Liver (tissue), 9 donors: ENCODE measurements around the gene EIF4E. TPM values are rescaled to one million over a fixed set of nuclear protein-coding genes. Genes with fewer than 3 reads are reported as not detected.
A peak's percentile ranks its signal among the peaks of the same experiment; 100 is the strongest.

ENCODE experiments used
- DNase-seq: peaks from one replicate; pipeline ENCODE4 v3.0.0-alpha.2; 2017; ENCODE audit warnings: low spot score
- H3K27ac ChIP-seq, 2 donors: one replicate each; pipeline ENCODE4 v1.7.0; 2013; ENCODE audit warnings: inconsistent platforms in 2 of 2, low read length in 2 of 2, control low read depth in 1 of 2, low read depth in 1 of 2, mild to moderate bottlenecking in 1 of 2
- H3K27me3 ChIP-seq, 4 donors: one replicate each; pipeline versions ENCODE4 v1.6.1 to v1.7.0; 2013; ENCODE audit warnings: low read length in 3 of 4, inconsistent platforms in 1 of 4, mild to moderate bottlenecking in 1 of 4, moderate library complexity in 1 of 4; ENCODE audit not compliant: control insufficient read depth in 4 of 4, insufficient read depth in 4 of 4
- H3K36me3 ChIP-seq, 4 donors: one replicate each; pipeline versions ENCODE4 v1.6.1 to v1.7.0; 2013; ENCODE audit warnings: low read length in 3 of 4, mild to moderate bottlenecking in 3 of 4, low read depth in 1 of 4, moderate library complexity in 1 of 4; ENCODE audit not compliant: control insufficient read depth in 4 of 4, insufficient read depth in 3 of 4
- H3K4me1 ChIP-seq, 4 donors: one replicate each; pipeline versions ENCODE4 v1.6.1 to v1.7.0; 2013; ENCODE audit warnings: low read length in 3 of 4, mild to moderate bottlenecking in 3 of 4, moderate library complexity in 1 of 4; ENCODE audit not compliant: control insufficient read depth in 4 of 4, insufficient read depth in 4 of 4
- H3K4me3 ChIP-seq, 3 donors: one replicate each; pipeline versions ENCODE4 v1.6.1 to v1.7.0; 2013; ENCODE audit warnings: low read length in 3 of 3, control low read depth in 1 of 3, low read depth in 1 of 3, mild to moderate bottlenecking in 1 of 3
- H3K9ac ChIP-seq, 2 donors: one replicate each; pipeline ENCODE4 v1.7.0; 2013; ENCODE audit warnings: low read length in 2 of 2, mild to moderate bottlenecking in 2 of 2, moderate library complexity in 2 of 2, control low read depth in 1 of 2, low read depth in 1 of 2
- H3K9me3 ChIP-seq, 4 donors: one replicate each; pipeline versions ENCODE4 v1.6.1 to v1.7.0; 2013; ENCODE audit warnings: low read length in 3 of 4; ENCODE audit not compliant: control insufficient read depth in 4 of 4
- ATF3 ChIP-seq: IDR thresholded peaks from 2 replicates; pipeline ENCODE4 v1.6.1; 2016; ENCODE audit warnings: antibody characterized with exemption
- CTCF ChIP-seq: fragments of 150-350 bp; IDR thresholded peaks from 2 replicates; pipeline ENCODE4 v1.5.1; 2017; ENCODE audit warnings: improper control_type of control experiment, low read depth, low read length; ENCODE audit not compliant: missing input control
- EGR1 ChIP-seq, 2 donors: IDR thresholded peaks; 2 replicates each; pipeline ENCODE4 v1.6.1; 2016 to 2018; ENCODE audit warnings: antibody characterized with exemption in 2 of 2, low read depth in 2 of 2
- FOXA1 ChIP-seq: IDR thresholded peaks from 2 replicates; pipeline ENCODE4 v1.6.1; 2016; ENCODE audit warnings: antibody characterized with exemption
- FOXA2 ChIP-seq: IDR thresholded peaks from 2 replicates; pipeline ENCODE4 v1.6.1; 2016; ENCODE audit warnings: antibody characterized with exemption
- GABPA ChIP-seq, 2 donors: IDR thresholded peaks in 1 of 2; conservative IDR thresholded peaks in 1 of 2; 2 replicates each; pipeline ENCODE4 v1.6.1; 2016; ENCODE audit warnings: antibody characterized with exemption in 2 of 2, mild to moderate bottlenecking in 1 of 2, moderate library complexity in 1 of 2
- HNF4A ChIP-seq, 2 donors: conservative IDR thresholded peaks; 2 replicates each; pipeline ENCODE4 v1.6.1; 2016; ENCODE audit warnings: antibody characterized with exemption in 2 of 2, mild to moderate bottlenecking in 2 of 2
- HNF4G ChIP-seq: IDR thresholded peaks from 2 replicates; pipeline ENCODE4 v1.6.1; 2016; ENCODE audit warnings: antibody characterized with exemption
- JUND ChIP-seq, 2 donors: IDR thresholded peaks; 2 replicates each; pipeline ENCODE4 v1.6.1; 2016; ENCODE audit warnings: antibody characterized with exemption in 2 of 2
- MAX ChIP-seq: IDR thresholded peaks from 2 replicates; pipeline ENCODE4 v1.6.1; 2016; ENCODE audit warnings: antibody characterized with exemption
- NR2F2 ChIP-seq: IDR thresholded peaks from 2 replicates; pipeline ENCODE4 v1.6.1; 2016; ENCODE audit warnings: antibody characterized with exemption
- RAD21 ChIP-seq, 2 donors: IDR thresholded peaks; 2 replicates each; pipeline ENCODE4 v1.6.1; 2016; ENCODE audit warnings: antibody characterized with exemption in 2 of 2, mild to moderate bottlenecking in 2 of 2
- RXRA ChIP-seq, 2 donors: IDR thresholded peaks; 2 replicates each; pipeline ENCODE4 v1.6.1; 2017 to 2018; ENCODE audit warnings: antibody characterized with exemption in 2 of 2, mild to moderate bottlenecking in 1 of 2
- SP1 ChIP-seq: IDR thresholded peaks from 2 replicates; pipeline ENCODE4 v1.6.1; 2018; ENCODE audit warnings: antibody characterized with exemption, mild to moderate bottlenecking
- TAF1 ChIP-seq: conservative IDR thresholded peaks from 2 replicates; pipeline ENCODE4 v1.6.1; 2016; ENCODE audit warnings: antibody characterized with exemption, mild to moderate bottlenecking
- YY1 ChIP-seq: IDR thresholded peaks from 2 replicates; pipeline ENCODE4 v1.6.1; 2016; ENCODE audit warnings: antibody characterized with exemption, mild to moderate bottlenecking
- WGBS: extraction: QIAGEN DNeasy Blood & Tissue Kit; methylation state at CpG from one replicate; pipeline ENCODE4 v1.1.7; 2013; 5-methylcytosine and 5-hydroxymethylcytosine counted together
- polyA plus RNA-seq, 2 donors: library from polyadenylated mRNA; stranded (reverse) in 1 of 2; unstranded in 1 of 2; fragments of 200-250 nt in 1 of 2; fragments of >200 nt in 1 of 2; fragmentation: Nextera tagmentation in 1 of 2; extraction: Ambion mirVana in 1 of 2; gene quantifications; one replicate each; pipeline versions ENCODE4 v1.2.1 to v1.2.3, GENCODE V29; 2013 to 2015
- total RNA-seq, 2 donors: library from RNA; depleted of rRNA; stranded (reverse); fragments of >200 nt; gene quantifications; one replicate each; pipeline ENCODE4 v1.2.3, GENCODE V29; 2014
- TF ChIP-seq, protein P1 (sequence below): IDR thresholded peaks from 2 replicates; pipeline ENCODE4 v1.6.1; 2016; ENCODE audit warnings: antibody characterized with exemption, mild to moderate bottlenecking
- TF ChIP-seq, protein P2 (sequence below): IDR thresholded peaks from 2 replicates; pipeline ENCODE4 v1.6.1; 2016; ENCODE audit warnings: antibody characterized with exemption
- donor health status: healthy.
- donor health status: healthy.
- donor health status: healthy.
- donor health status: healthy.
- donor health status: healthy.

Gene EIF4E
- total and polyA plus RNA-seq, 4 donors: 32.0 to 64.6 (median 52.2) TPM

- Histone ChIP-seq H3K4me1 (peaks cover 2 to 16% (median 4%) of the 10 kb centered on the region in 4 donors), H3K27me3 (no peaks in the 10 kb centered on the region), H3K9ac (peak overlapping the region in 1 of 2 donors; percentile 50), H3K9me3 (no peaks in the 10 kb centered on the region), H3K27ac (peak overlapping the region; percentile 93 to 98), H3K36me3 (peaks cover 0 to 3% (median 0%) of the 10 kb centered on the region in 4 donors), H3K4me3 (peak overlapping the region in 1 of 3 donors; percentile 89)
- TF ChIP-seq MAX: no peak
- no peak for DNase-seq
- 87% methylated on average over 2 of the region's 2 CpGs for WGBS
These were observed 1.5 kb upstream of the EIF4E start for GRCh38 chr4:98930311-98930865.

GRCh38 chr4:98929341-98930267, 671 bp upstream of the EIF4E start:
- Histone ChIP-seq H3K27me3 (no peaks in the 10 kb centered on the region), H3K27ac (peak overlapping the region; percentile 93 to 98), H3K9ac (peak overlapping the region; percentile 50 to 64), H3K9me3 (no peaks in the 10 kb centered on the region), H3K36me3 (peaks cover 0 to 3% (median 0%) of the 10 kb centered on the region in 4 donors), H3K4me1 (peaks cover 2 to 16% (median 4%) of the 10 kb centered on the region in 4 donors), H3K4me3 (peak overlapping the region; percentile 56 to 91 (median 89))
- WGBS: 10% methylated on average over 44 of the region's 44 CpGs
- DNase-seq: no peak
- TF ChIP-seq CTCF: peak; percentile 33
- peak in 1 of 2 donors; percentile 6 for TF ChIP-seq RXRA (IDR thresholded peaks at IDR 0.05)
- TF ChIP-seq HNF4A (conservative IDR thresholded peaks at IDR 0.05): peak in 1 of 2 donors; percentile 22
- peak in 1 of 2 donors; percentile 27 for TF ChIP-seq RAD21 (IDR thresholded peaks at IDR 0.05)
- no peak for TF ChIP-seq HNF4G
- peak; percentile 3 for TF ChIP-seq MAX
- no peak for TF ChIP-seq GABPA (IDR thresholded peaks at IDR 0.05 in 1 of 2, conservative IDR thresholded peaks at IDR 0.05 in 1 of 2)
- no peak for TF ChIP-seq FOXA1
- TF ChIP-seq EGR1 (IDR thresholded peaks at IDR 0.05; ENCODE audit: low read depth in 2 of 2): no peak
- no peak for TF ChIP-seq FOXA2
- TF ChIP-seq SP1: no peak
- TF ChIP-seq, protein P1, sequence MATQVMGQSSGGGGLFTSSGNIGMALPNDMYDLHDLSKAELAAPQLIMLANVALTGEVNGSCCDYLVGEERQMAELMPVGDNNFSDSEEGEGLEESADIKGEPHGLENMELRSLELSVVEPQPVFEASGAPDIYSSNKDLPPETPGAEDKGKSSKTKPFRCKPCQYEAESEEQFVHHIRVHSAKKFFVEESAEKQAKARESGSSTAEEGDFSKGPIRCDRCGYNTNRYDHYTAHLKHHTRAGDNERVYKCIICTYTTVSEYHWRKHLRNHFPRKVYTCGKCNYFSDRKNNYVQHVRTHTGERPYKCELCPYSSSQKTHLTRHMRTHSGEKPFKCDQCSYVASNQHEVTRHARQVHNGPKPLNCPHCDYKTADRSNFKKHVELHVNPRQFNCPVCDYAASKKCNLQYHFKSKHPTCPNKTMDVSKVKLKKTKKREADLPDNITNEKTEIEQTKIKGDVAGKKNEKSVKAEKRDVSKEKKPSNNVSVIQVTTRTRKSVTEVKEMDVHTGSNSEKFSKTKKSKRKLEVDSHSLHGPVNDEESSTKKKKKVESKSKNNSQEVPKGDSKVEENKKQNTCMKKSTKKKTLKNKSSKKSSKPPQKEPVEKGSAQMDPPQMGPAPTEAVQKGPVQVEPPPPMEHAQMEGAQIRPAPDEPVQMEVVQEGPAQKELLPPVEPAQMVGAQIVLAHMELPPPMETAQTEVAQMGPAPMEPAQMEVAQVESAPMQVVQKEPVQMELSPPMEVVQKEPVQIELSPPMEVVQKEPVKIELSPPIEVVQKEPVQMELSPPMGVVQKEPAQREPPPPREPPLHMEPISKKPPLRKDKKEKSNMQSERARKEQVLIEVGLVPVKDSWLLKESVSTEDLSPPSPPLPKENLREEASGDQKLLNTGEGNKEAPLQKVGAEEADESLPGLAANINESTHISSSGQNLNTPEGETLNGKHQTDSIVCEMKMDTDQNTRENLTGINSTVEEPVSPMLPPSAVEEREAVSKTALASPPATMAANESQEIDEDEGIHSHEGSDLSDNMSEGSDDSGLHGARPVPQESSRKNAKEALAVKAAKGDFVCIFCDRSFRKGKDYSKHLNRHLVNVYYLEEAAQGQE: peak; percentile 76
- TF ChIP-seq ATF3: no peak
- peak; percentile 81 for TF ChIP-seq TAF1
- TF ChIP-seq, protein P2, sequence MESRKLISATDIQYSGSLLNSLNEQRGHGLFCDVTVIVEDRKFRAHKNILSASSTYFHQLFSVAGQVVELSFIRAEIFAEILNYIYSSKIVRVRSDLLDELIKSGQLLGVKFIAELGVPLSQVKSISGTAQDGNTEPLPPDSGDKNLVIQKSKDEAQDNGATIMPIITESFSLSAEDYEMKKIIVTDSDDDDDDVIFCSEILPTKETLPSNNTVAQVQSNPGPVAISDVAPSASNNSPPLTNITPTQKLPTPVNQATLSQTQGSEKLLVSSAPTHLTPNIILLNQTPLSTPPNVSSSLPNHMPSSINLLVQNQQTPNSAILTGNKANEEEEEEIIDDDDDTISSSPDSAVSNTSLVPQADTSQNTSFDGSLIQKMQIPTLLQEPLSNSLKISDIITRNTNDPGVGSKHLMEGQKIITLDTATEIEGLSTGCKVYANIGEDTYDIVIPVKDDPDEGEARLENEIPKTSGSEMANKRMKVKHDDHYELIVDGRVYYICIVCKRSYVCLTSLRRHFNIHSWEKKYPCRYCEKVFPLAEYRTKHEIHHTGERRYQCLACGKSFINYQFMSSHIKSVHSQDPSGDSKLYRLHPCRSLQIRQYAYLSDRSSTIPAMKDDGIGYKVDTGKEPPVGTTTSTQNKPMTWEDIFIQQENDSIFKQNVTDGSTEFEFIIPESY: no peak
- TF ChIP-seq NR2F2: no peak
- peak; percentile 1 to 39 for TF ChIP-seq JUND (IDR thresholded peaks at IDR 0.05)
- TF ChIP-seq YY1: no peak
